HEK293 (cell line): Measurements from ENCODE around the gene UBE3C.

Experiments
- CTCF ChIA-PET: fragments of 350-600 bp; formaldehyde crosslinking; extraction: SDS; loops from one replicate; lab custom pipeline; 2021; ENCODE audit warnings: antibody characterized with exemption; lab: Yijun Ruan, JAX
- POLR2A ChIA-PET: fragments of 300-600 bp; formaldehyde crosslinking; extraction: SDS; loops from one replicate; lab custom pipeline; 2020; ENCODE audit warnings: antibody characterized with exemption, inconsistent platforms; lab: Yijun Ruan, JAX
- H3K27ac ChIP-seq: fragments of 200-500 bp; sonication (Bioruptor generic); 2 replicates; pipeline ENCODE4 v1.5.1; 2014; ENCODE audit warnings: low read depth, low read length, control low read depth, inconsistent platforms; ENCODE audit errors: extremely low read depth
- H3K36me3 ChIP-seq, 2 experiments: fragments of 200-500 bp in 1 of 2; sonication (Bioruptor generic) in 1 of 2; 1 replicate in 1 of 2; 2 replicates in 1 of 2; pipeline ENCODE4 v1.5.1; 2014 to 2017; ENCODE audit warnings: inconsistent platforms in 2 of 2, low read length in 2 of 2; ENCODE audit not compliant: control insufficient read depth in 2 of 2, insufficient read depth in 1 of 2
- H3K4me1 ChIP-seq: fragments of 200-500 bp; sonication (Bioruptor generic); 2 replicates; pipeline ENCODE4 v1.5.1; 2014; ENCODE audit warnings: mild to moderate bottlenecking, low read length, inconsistent platforms; ENCODE audit not compliant: control insufficient read depth, insufficient read depth
- H3K4me3 ChIP-seq: 2 replicates; pipeline ENCODE4 v1.5.1; 2011; ENCODE audit warnings: low read depth, mild to moderate bottlenecking, control low read depth, low read length, moderate library complexity
- H3K9me3 ChIP-seq: fragments of 200-500 bp; sonication (Bioruptor generic); 2 replicates; pipeline ENCODE4 v1.5.1; 2014; ENCODE audit warnings: low read depth, low read length, inconsistent platforms; ENCODE audit not compliant: control insufficient read depth, insufficient read depth
- FEZF1 ChIP-seq: fragments of 450-650 bp; formaldehyde crosslinking; IDR thresholded peaks from 2 replicates; pipeline ENCODE4 v1.5.1; 2016; ENCODE audit warnings: missing biosample characterization, missing genetic modification characterization
- HOXA7 ChIP-seq: sonication (generic); formaldehyde crosslinking; IDR thresholded peaks from 2 replicates; pipeline ENCODE4 v1.8.1; 2022; ENCODE audit warnings: missing genetic modification reagents, borderline replicate concordance
- SCRT2 ChIP-seq: fragments of 450-650 bp; formaldehyde crosslinking; IDR thresholded peaks from 2 replicates; pipeline ENCODE4 v1.5.1; 2016; ENCODE audit warnings: missing biosample characterization, missing genetic modification characterization
- YY1 ChIP-seq: fragments of 450-650 bp; formaldehyde crosslinking; IDR thresholded peaks from 2 replicates; pipeline ENCODE4 v1.5.1; 2018; ENCODE audit warnings: missing biosample characterization, missing genetic modification characterization
- ZBTB17 ChIP-seq: fragments of 450-650 bp; formaldehyde crosslinking; IDR thresholded peaks from 2 replicates; pipeline ENCODE4 v1.5.1; 2016; ENCODE audit warnings: missing biosample characterization, missing genetic modification characterization
- ZBTB8A ChIP-seq: fragments of 450-650 bp; formaldehyde crosslinking; IDR thresholded peaks from 2 replicates; pipeline ENCODE4 v1.5.1; 2016; ENCODE audit warnings: missing biosample characterization, missing genetic modification characterization
- ZNF146 ChIP-seq: fragments of 450-650 bp; formaldehyde crosslinking; IDR thresholded peaks from 2 replicates; pipeline ENCODE4 v1.5.1; 2016; ENCODE audit warnings: missing biosample characterization, missing genetic modification characterization
- ZNF157 ChIP-seq: fragments of 450-650 bp; formaldehyde crosslinking; IDR thresholded peaks from 2 replicates; pipeline ENCODE4 v1.5.1; 2016; ENCODE audit warnings: missing biosample characterization, missing genetic modification characterization
- ZNF239 ChIP-seq: fragments of 450-650 bp; formaldehyde crosslinking; IDR thresholded peaks from 2 replicates; pipeline ENCODE4 v1.5.1; 2016; ENCODE audit warnings: missing biosample characterization, missing genetic modification characterization
- ZNF248 ChIP-seq: fragments of 450-650 bp; formaldehyde crosslinking; IDR thresholded peaks from 2 replicates; pipeline ENCODE4 v1.5.1; 2017; ENCODE audit warnings: missing biosample characterization, missing genetic modification characterization
- ZNF274 ChIP-seq, 2 experiments: fragments of 200-500 bp in 1 of 2; fragments of 450-650 bp in 1 of 2; sonication (Bioruptor generic) in 1 of 2; formaldehyde crosslinking in 1 of 2; IDR thresholded peaks; 2 replicates each; pipeline versions ENCODE4 v1.5.1 to v1.6.1; 2014 to 2016; ENCODE audit warnings: borderline replicate concordance in 1 of 2, inconsistent platforms in 1 of 2, low read length in 1 of 2, missing biosample characterization in 1 of 2, missing genetic modification characterization in 1 of 2
- ZNF394 ChIP-seq: fragments of 450-650 bp; formaldehyde crosslinking; IDR thresholded peaks from 2 replicates; pipeline ENCODE4 v1.5.1; 2016; ENCODE audit warnings: missing biosample characterization, missing genetic modification characterization, mild to moderate bottlenecking, moderate library complexity, borderline replicate concordance
- ZNF510 ChIP-seq: fragments of 450-650 bp; formaldehyde crosslinking; IDR thresholded peaks from 2 replicates; pipeline ENCODE4 v1.5.1; 2018; ENCODE audit warnings: mild to moderate bottlenecking, missing genetic modification characterization, missing biosample characterization; ENCODE audit not compliant: insufficient replicate concordance
- ZNF561 ChIP-seq: fragments of 450-650 bp; IDR thresholded peaks from 2 replicates; pipeline ENCODE4 v1.5.1; 2018; ENCODE audit warnings: missing biosample characterization, missing genetic modification characterization, borderline replicate concordance
- ZNF677 ChIP-seq: fragments of 450-650 bp; IDR thresholded peaks from 2 replicates; pipeline ENCODE4 v1.5.0; 2018; ENCODE audit warnings: missing biosample characterization, mild to moderate bottlenecking, missing genetic modification characterization, moderate library complexity
- ZSCAN30 ChIP-seq: fragments of 450-650 bp; IDR thresholded peaks from 2 replicates; pipeline ENCODE4 v1.5.1; 2018; ENCODE audit warnings: missing biosample characterization, mild to moderate bottlenecking, missing genetic modification characterization, moderate library complexity
- TF ChIP-seq, protein P1 (sequence below): fragments of 450-650 bp; formaldehyde crosslinking; IDR thresholded peaks from 2 replicates; pipeline ENCODE4 v1.5.1; 2016; ENCODE audit warnings: missing biosample characterization, missing genetic modification characterization
- TF ChIP-seq, protein P2 (sequence below): fragments of 450-650 bp; formaldehyde crosslinking; IDR thresholded peaks from 2 replicates; pipeline ENCODE4 v1.5.1; 2017; ENCODE audit warnings: missing biosample characterization, missing genetic modification characterization
- TF ChIP-seq, protein P3 (sequence below): fragments of 450-650 bp; formaldehyde crosslinking; IDR thresholded peaks from 2 replicates; pipeline ENCODE4 v1.5.1; 2016; ENCODE audit warnings: missing biosample characterization, missing genetic modification characterization

The UBE3C gene

DNA sequence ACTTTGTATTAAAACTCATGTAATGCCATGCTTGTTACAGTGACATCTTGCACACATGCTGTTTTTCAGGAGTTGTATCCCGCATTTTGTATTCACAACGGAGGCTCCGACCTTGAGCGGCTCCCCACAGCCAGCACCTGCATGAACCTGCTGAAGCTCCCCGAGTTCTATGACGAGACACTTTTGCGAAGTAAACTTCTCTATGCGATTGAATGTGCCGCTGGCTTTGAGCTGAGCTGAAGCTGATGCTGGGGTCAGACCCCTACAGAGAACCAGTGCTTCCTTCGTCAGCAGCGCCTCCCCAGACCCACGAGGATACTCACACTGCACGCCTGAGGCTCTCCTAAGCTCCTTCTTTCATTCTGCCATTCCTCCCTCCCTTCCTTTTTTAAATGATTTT lies 128.8 kb downstream of the UBE3C start (continued):
- TF ChIP-seq ZNF239 (tag by site-specific recombination), result no peak

DNA sequence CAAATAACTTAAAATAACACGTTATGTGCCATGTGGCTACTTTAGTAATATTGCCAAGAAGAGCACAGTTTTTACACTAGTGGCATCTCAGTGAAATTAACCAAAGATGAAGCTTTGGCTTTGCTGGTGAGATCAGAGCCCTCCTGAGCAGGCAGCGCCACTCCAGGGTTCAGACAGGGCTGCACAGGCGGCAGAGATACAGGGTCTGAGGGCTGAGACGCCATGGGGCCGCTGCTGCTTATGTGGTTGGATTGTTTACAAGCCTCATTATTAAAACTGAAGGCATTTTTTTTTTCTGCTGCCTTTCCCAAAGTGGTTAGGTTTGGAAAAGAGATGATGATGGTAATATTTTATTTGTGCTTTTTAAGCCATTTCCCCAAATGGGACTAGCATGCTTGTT lies 129.2 kb downstream of the UBE3C start:
- Histone ChIP-seq H3K27ac (no peak overlapping the region), H3K4me3 (no peak overlapping the region), H3K9me3 (no peaks in the 10 kb centered on the region), H3K36me3 (peaks cover 8 to 86% of the 10 kb centered on the region in 2 experiments; a peak in 2 of 3 replicates), H3K4me1 (no peaks in the 10 kb centered on the region)
- ChIA-PET CTCF (interaction anchor here (0.6 to 1.1 kb wide), 3 partner anchors 46 to 317 kb away, joined by 3 to 5 read pairs (median 3); no protein-coding TSS in a partner anchor), POLR2A (no interaction called here)
- TF ChIP-seq, protein P1, sequence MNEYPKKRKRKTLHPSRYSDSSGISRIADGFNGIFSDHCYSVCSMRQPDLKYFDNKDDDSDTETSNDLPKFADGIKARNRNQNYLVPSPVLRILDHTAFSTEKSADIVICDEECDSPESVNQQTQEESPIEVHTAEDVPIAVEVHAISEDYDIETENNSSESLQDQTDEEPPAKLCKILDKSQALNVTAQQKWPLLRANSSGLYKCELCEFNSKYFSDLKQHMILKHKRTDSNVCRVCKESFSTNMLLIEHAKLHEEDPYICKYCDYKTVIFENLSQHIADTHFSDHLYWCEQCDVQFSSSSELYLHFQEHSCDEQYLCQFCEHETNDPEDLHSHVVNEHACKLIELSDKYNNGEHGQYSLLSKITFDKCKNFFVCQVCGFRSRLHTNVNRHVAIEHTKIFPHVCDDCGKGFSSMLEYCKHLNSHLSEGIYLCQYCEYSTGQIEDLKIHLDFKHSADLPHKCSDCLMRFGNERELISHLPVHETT (tag by site-specific recombination), result no peak
- TF ChIP-seq YY1, result no peak
- TF ChIP-seq ZNF677 (tag by site-specific recombination), result no peak
- no peak for TF ChIP-seq ZSCAN30 (tag by site-specific recombination)

DNA sequence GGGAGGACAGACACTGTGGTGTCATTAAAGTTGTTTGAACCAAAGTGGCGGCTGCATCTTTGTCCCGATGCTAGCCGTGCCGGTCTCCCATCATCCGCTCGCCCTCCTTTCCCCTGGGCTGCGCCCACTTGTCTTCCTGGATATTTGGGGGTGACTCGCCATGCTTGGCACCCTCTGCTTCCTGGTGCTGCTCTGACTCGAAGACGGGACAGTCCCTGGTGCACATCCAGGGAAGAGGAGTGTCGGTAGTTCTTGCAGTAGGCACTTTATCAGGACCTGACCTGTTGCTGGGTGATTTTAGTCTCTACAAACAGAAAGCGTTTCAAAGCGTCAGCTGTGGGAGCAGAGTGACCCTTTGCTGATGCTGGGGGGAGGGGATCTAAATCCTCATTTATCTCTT lies 129.8 kb downstream of the UBE3C start:
- H3K27ac ChIP-seq, result no peak overlapping the region
- TF ChIP-seq ZNF146 (no peak), ZNF677 (tag by site-specific recombination) (no peak), SCRT2 (tag by site-specific recombination) (peak; percentile 89), ZNF510 (tag by site-specific recombination) (no peak), ZNF274 (IDR thresholded peaks at IDR 0.05; ENCODE audit: low read length) (no peak), ZNF274 (tag by site-specific recombination; IDR thresholded peaks at IDR 0.05; ENCODE audit: borderline replicate concordance) (no peak)
- TF ChIP-seq, protein P2, sequence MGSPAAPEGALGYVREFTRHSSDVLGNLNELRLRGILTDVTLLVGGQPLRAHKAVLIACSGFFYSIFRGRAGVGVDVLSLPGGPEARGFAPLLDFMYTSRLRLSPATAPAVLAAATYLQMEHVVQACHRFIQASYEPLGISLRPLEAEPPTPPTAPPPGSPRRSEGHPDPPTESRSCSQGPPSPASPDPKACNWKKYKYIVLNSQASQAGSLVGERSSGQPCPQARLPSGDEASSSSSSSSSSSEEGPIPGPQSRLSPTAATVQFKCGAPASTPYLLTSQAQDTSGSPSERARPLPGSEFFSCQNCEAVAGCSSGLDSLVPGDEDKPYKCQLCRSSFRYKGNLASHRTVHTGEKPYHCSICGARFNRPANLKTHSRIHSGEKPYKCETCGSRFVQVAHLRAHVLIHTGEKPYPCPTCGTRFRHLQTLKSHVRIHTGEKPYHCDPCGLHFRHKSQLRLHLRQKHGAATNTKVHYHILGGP, result no peak
- TF ChIP-seq, protein P3, sequence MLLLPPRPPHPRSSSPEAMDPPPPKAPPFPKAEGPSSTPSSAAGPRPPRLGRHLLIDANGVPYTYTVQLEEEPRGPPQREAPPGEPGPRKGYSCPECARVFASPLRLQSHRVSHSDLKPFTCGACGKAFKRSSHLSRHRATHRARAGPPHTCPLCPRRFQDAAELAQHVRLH, result no peak
- H3K36me3 ChIP-seq, result peaks cover 4 to 82% of the 10 kb centered on the region in 2 experiments; a peak in 2 of 3 replicates
- no peaks in the 10 kb centered on the region for H3K4me1 ChIP-seq
- no peaks in the 10 kb centered on the region for H3K9me3 ChIP-seq
- CTCF ChIA-PET, result interaction anchor here (0.6 to 1.1 kb wide), 3 partner anchors 47 to 318 kb away, joined by 3 to 5 read pairs (median 3); no protein-coding TSS in a partner anchor
- H3K4me3 ChIP-seq, result no peak overlapping the region
- POLR2A ChIA-PET, result no interaction called here

DNA sequence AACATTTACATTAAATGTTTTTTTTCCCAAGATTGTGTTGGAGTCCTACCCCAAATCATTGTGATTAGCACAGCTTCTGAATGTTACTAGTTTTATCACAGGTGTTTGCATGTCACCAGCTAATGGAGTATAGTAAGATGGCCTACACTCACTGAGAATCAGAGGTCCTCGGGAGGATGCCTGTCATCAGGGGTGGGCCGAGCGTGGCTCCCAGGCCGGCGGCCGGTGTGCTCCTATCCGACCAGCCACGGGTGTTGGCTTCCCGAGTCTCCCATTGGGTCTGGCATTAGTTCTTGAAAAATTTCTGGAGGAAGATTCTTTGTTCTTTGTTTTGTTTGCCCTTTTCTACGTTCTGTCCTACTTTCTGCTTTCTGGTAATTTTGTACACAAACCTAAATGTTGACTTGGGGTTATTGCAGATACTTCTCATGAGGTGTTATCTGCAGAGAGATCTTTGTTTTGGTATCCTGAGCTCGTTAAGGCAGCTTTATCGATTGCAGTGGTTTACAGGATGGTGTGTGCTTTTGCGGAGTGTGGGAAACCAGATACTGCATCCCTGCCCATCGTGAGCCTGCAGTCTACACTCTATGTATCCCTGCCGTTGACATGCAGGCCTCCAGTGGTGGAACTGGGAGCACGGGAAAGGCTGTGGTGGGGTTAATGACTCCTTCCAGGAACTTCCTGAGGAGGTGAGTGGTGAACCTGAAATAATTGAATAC lies 130.8 kb downstream of the UBE3C start:
- H3K27ac ChIP-seq, result no peak overlapping the region
- ChIA-PET POLR2A (no interaction called here), CTCF (interaction anchor here (1.1 kb wide), 1 partner anchor 117 kb away, joined by 3 read pairs; no protein-coding TSS in a partner anchor)
- H3K36me3 ChIP-seq, result peaks cover 4 to 73% of the 10 kb centered on the region in 2 experiments; a peak in 2 of 3 replicates
- H3K9me3 ChIP-seq, result no peaks in the 10 kb centered on the region
- H3K4me1 ChIP-seq, result no peaks in the 10 kb centered on the region
- no peak overlapping the region for H3K4me3 ChIP-seq
- TF ChIP-seq ZNF561 (tag by site-specific recombination) (no peak), FEZF1 (tag by site-specific recombination) (0 out of 2 replicates have a peak, but pooled peaks have one; percentile 13), ZNF394 (tag by site-specific recombination) (no peak), ZNF248 (tag by site-specific recombination) (no peak), ZBTB17 (tag by site-specific recombination) (peak; percentile 60), HOXA7 (no peak), ZNF157 (tag by site-specific recombination) (no peak), ZBTB8A (no peak)
- TF ChIP-seq, all 188 proteins: peak for 2
